Uterus (tissue), 2 donors: ENCODE results near the gene SRSF11.

Experiments
- CTCF ChIP-seq, 4 experiments: fragments of 200-600 bp in 2 of 4; fragments of 450-650 bp in 2 of 4; sonication (generic) in 2 of 4; IDR thresholded peaks; one replicate each; pipeline ENCODE4 v1.5.1; 2016 to 2019; ENCODE audit warnings: antibody characterized with exemption in 4 of 4, mild to moderate bottlenecking in 2 of 4, moderate library complexity in 1 of 4
- POLR2A ChIP-seq, 2 donors: fragments of 450-650 bp; IDR thresholded peaks; one replicate each; pipeline ENCODE4 v1.6.1; 2016; ENCODE audit warnings: antibody characterized with exemption in 2 of 2, mild to moderate bottlenecking in 1 of 2, moderate library complexity in 1 of 2

- no peak for TF ChIP-seq POLR2A (IDR thresholded peaks at IDR 0.05)
- no peak for TF ChIP-seq CTCF (IDR thresholded peaks at IDR 0.05)
Observed at GRCh38 chr1:70208292-70208691, 12.9 kb upstream of the SRSF11 start.
